ENCODE results near the gene MICAL1.

MICAL1 gene

DNA sequence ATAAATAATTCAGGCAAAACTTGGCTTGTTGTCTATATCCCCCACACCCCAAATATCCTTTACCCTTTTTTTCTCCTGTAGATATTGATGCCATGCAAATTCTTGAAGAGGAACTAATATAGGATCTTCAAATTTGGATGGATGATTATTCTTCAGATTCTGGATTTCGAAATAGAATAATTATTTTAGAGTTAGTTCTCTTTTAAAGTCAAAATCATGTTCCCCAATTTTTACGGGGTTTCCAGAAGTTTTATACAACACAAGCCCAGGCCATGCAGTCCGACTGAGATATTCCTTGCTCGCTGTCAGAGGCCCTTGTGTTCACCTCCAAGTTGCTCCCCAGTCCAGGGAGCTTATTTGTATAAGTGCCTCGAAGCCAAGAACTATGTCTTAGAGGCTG, 19.5 kb downstream of the MICAL1 start:
- no peak for DNase-seq (ENCODE audit: low spot score)

DNA sequence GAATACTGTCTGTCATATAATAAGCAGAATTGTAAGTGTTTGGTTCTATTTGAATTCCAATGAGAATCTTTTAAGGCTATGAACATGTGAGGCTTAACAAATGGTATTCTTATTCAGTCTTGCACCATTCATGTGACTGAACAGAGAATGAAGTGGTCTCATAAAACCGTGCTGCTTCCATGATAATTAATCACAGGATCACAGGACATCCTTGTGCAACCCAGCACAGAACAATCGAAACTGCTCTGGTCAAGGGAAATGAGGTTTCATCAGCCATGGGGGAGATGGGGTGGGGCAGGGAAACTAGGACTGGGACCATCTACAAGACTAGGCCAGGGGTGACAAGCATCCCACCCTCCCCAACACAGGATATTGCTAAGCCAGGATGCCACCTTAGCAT, 21.1 kb downstream of the MICAL1 start:
- DNase-seq (ENCODE audit: low spot score), result no peak

DNA sequence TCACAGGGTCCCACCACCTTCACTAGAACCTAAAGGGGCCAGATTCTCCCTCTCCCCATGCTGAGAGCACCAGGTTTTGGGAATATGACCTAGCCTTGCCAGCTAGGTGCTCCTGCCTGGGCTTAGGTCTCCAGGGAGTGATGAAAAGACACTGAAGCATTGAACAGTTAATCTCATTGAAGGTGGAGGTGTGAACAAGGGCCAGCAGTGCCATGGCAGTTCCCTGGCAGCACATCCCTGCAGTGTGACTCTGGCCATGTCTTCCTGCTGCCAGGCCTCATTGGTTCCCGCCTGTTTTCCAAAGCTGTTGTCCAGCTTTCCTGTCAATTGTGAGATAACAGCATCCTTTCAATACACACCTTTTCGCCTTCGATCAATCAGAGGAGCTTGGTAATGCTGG, 26.1 kb downstream of the MICAL1 start:
- no peak for DNase-seq (ENCODE audit: low spot score)

DNA sequence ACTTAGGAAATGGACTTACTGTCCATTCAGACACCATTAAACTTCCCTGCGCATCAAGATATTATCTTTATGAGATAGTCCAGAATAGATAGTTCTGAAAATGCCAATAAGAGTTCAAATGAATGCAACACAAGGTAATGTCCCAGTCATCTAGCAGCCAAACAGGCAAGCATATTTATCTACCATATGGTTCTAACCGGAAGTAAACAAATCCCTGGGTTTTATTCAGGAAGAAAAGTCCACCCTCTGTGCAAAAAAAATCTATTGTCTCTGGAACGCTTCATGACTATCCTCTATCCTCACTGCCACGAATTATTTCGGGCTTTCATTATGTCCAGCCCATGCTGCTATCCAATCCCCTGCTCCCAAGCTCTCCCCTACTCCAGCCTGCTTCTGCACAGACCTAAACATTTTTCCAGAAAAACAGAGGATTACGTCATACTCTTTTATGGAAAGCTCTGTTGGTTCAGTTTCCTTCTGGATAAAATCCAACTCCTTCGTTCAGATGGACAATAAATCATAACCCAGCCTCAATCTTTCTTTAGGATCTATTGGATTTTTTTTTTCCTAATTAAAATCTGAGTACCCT, 26.6 kb downstream of the MICAL1 start:
- DNase-seq (ENCODE audit: low spot score), result no peak

DNA sequence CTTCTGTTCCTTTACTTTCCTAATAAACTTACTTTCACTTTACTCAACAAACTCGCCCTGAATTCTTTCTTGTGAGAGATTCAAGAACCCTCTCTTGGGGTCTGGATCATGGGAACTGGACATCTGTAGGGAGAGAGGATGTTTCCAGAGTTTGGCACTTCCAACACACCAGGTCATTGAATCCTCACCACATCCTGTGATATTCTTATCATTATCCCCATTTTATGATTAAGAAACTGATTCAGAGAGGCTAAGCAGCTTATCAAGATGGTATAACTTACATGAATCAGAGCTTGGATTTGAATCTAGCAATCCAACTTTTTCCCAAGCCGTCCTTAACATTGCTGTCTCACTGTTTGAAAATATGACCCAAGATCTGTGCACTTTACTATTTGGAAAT, 30.6 kb downstream of the MICAL1 start:
- DNase-seq (ENCODE audit: low spot score), result no peak

DNA sequence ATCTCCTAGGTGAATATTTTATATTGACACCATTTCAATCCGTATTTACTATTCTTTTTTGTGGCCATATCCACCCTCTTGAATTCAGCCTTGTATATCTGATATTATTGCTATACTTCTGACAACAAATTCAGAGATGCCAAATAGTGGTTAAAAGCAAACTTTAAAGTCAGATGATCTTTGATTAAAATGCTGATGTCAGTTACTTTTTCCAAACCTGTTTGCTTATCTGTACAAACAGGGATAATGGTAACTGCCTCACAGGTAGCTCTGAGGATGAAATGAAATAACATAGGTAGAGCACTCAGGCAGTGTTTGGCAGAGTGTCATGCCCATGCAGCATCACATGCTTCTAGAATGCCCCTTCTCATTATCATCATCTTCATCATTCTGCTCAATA, 34.4 kb downstream of the MICAL1 start:
- no peak for DNase-seq (ENCODE audit: low spot score)

DNA sequence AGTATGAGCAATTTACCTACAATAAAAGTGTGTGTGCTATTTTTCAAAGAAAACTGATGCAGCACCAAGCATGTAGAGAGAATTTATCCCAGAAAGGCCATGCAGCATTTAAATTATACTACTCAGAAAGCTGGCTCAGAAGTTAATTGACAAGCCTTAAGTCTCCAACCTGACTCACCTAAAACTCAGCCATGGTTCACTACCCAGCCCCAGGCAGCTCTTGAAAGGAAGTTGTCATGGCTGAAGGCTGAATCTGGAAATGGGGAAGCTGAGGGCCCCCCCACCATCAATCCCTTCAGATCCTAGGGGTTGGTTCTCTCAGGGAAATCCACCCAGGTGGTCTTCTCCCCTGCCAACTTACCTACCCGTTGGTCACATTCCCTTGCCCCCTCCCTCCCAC, 34.8 kb downstream of the MICAL1 start:
- DNase-seq (ENCODE audit: low spot score), result no peak

DNA sequence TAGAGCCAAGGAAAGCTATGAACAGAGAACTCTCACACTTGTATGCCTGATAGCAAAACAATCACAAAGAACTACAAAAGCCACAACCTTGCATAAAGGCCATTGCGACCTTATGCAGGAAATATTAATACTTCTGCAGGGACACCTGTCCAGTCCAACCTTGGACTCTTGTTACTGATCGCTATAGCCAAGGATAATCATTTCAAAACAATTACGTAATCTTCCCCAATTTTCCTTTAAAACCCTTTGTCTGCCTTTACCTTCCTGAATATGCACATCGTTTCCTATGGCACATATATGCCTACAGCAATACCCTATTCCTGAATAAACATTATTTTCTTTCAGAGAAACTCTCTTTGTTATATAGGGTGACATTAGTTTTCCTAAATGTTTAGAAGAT, 37.9 kb downstream of the MICAL1 start:
- no peak for DNase-seq (ENCODE audit: low spot score)

DNA sequence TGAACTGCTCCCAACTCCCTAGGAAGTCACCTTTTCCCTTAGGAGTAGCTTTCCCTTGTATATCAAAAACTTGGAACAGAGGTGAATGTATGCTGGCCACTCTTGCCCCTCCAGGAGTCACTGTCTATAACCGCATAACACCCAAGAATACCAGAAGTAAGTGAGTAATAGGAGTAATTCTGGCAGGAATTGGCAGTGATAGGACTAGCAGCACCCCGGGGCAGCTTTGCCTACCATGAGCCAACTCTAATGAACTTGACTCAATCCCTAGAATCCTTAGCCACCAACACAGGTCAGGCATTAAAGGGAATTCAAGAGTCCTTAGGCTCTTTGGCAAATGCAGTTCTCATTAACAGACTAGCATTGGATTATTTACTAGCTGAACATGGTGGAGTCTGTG, 44.5 kb downstream of the MICAL1 start:
- DNase-seq (ENCODE audit: low spot score), result no peak

DNA sequence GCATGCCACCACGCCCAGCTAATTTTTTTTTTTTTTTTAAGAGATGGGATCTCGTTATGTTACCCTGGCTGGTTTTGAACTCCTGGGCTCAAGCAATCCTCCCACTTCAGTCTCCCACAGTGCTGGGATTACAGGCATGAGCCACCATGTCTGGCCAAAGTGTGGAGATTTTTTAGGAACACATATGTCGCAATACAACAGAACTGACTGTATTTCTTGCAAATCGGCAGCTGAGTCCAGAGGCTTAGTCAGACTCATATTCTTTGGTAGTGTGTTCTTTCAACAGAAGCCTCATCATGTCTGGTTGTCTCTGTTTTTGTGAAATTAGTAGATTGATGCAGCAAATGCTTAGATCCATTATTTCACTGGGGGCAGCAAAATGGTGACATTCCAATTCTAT, 49.4 kb downstream of the MICAL1 start:
- DNase-seq (ENCODE audit: low spot score), result no peak

DNA sequence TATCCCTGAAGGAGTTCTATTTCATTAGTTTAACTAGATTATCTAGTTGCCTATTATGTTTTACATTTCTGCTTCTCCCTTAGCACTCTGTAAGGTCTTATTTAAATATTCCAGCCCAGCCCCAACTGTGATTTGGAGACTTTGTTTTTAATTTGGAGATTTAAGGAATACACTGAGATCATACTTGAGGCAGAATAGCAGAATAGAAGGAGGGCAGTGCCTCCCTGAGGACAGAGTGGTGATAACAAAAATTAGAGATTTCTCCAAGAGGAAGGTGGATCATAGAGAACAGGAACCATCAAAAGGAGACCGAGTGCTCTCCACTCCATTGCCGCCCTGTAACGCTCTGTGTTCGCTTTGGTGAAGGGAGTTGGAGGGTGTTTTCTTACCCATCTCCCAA, 58.6 kb downstream of the MICAL1 start:
- peak; percentile 26 for DNase-seq (ENCODE audit: low spot score)

DNA sequence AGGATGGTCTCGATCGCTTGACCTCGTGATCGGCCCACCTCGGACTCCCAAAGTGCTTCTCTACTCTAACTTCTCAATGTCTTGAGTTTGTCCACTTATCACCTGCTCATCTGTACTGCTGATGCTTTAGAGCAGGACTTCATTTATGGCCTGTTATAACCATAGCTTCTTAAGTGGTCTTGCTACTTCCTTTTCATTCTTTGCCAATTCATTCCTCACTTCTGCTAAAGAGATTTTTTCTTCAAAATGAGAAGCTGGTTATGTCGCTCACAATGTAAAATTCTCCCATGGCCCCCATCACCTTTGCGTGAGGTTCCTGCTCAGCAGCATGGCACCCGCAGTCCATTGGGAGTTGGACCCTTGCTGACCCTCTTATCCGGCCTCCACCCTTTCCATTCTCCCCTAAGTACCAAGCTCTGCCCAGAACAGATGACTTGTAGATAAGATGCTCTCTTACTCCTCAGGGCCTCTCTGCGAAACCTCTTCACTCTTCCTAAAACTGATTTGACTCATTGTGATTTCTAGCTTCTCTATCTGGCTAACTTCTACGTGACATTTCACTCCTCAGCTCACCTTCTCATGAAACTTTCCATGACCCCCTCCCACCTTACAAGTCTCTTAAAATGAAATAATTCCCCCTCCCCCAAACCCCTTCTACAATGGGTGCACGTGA, 59.4 kb downstream of the MICAL1 start:
- no peak for DNase-seq (ENCODE audit: low spot score)

All from iPS-NIHi11 (cell line).